ENCODE measurements around the gene SFI1. TPM values are rescaled to one million over a fixed set of nuclear protein-coding genes. Genes with fewer than 3 reads are reported as not detected.

Gene SFI1
- total and polyA plus RNA-seq, 4 donors: 3.1 to 16.2 (median 7.4) TPM

DNA sequence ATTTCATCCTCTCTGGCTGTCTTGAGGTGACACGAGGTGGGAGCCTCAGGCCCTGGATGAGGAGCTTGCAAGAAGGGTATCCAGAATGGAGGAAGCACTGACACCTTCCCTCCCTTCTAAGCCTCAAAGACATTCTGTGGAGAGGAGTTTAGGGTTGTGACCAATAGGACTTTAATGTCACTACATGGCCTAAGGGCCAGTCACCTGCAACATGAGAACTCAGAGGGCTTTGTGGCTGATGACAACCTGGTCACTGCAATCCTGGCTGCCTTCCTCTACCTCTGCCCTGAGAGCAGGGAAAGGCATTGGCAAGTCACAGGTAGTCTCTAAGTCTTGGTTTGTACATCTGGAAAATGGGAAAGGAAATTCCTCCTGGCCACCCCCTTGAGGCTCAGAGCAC lies 132.0 kb downstream of the SFI1 start:
- TF ChIP-seq TAF1 (conservative IDR thresholded peaks at IDR 0.05) (no peak), FOXA1 (IDR thresholded peaks at IDR 0.05) (no peak), GABPA (IDR thresholded peaks at IDR 0.05 in 1 of 2, conservative IDR thresholded peaks at IDR 0.05 in 1 of 2) (no peak), SP1 (IDR thresholded peaks at IDR 0.05) (no peak), HNF4G (IDR thresholded peaks at IDR 0.05) (no peak), YY1 (IDR thresholded peaks at IDR 0.05) (no peak), JUND (IDR thresholded peaks at IDR 0.05) (no peak), NR2F2 (IDR thresholded peaks at IDR 0.05) (no peak), RXRA (IDR thresholded peaks at IDR 0.05) (no peak), HNF4A (conservative IDR thresholded peaks at IDR 0.05) (no peak), EGR1 (IDR thresholded peaks at IDR 0.05; ENCODE audit: low read depth in 2 of 2) (no peak), FOXA2 (IDR thresholded peaks at IDR 0.05) (no peak), RAD21 (IDR thresholded peaks at IDR 0.05) (no peak)
- TF ChIP-seq, protein P1, sequence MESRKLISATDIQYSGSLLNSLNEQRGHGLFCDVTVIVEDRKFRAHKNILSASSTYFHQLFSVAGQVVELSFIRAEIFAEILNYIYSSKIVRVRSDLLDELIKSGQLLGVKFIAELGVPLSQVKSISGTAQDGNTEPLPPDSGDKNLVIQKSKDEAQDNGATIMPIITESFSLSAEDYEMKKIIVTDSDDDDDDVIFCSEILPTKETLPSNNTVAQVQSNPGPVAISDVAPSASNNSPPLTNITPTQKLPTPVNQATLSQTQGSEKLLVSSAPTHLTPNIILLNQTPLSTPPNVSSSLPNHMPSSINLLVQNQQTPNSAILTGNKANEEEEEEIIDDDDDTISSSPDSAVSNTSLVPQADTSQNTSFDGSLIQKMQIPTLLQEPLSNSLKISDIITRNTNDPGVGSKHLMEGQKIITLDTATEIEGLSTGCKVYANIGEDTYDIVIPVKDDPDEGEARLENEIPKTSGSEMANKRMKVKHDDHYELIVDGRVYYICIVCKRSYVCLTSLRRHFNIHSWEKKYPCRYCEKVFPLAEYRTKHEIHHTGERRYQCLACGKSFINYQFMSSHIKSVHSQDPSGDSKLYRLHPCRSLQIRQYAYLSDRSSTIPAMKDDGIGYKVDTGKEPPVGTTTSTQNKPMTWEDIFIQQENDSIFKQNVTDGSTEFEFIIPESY (IDR thresholded peaks at IDR 0.05): no peak
- TF ChIP-seq, protein P2, sequence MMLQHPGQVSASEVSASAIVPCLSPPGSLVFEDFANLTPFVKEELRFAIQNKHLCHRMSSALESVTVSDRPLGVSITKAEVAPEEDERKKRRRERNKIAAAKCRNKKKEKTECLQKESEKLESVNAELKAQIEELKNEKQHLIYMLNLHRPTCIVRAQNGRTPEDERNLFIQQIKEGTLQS (IDR thresholded peaks at IDR 0.05): no peak
- TF ChIP-seq, protein P3, sequence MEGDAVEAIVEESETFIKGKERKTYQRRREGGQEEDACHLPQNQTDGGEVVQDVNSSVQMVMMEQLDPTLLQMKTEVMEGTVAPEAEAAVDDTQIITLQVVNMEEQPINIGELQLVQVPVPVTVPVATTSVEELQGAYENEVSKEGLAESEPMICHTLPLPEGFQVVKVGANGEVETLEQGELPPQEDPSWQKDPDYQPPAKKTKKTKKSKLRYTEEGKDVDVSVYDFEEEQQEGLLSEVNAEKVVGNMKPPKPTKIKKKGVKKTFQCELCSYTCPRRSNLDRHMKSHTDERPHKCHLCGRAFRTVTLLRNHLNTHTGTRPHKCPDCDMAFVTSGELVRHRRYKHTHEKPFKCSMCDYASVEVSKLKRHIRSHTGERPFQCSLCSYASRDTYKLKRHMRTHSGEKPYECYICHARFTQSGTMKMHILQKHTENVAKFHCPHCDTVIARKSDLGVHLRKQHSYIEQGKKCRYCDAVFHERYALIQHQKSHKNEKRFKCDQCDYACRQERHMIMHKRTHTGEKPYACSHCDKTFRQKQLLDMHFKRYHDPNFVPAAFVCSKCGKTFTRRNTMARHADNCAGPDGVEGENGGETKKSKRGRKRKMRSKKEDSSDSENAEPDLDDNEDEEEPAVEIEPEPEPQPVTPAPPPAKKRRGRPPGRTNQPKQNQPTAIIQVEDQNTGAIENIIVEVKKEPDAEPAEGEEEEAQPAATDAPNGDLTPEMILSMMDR (IDR thresholded peaks at IDR 0.05; ENCODE audit: low read depth, low read length, missing input control): no peak
- TF ChIP-seq, protein P4, sequence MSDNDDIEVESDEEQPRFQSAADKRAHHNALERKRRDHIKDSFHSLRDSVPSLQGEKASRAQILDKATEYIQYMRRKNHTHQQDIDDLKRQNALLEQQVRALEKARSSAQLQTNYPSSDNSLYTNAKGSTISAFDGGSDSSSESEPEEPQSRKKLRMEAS (IDR thresholded peaks at IDR 0.05): no peak
- TF ChIP-seq, protein P5, sequence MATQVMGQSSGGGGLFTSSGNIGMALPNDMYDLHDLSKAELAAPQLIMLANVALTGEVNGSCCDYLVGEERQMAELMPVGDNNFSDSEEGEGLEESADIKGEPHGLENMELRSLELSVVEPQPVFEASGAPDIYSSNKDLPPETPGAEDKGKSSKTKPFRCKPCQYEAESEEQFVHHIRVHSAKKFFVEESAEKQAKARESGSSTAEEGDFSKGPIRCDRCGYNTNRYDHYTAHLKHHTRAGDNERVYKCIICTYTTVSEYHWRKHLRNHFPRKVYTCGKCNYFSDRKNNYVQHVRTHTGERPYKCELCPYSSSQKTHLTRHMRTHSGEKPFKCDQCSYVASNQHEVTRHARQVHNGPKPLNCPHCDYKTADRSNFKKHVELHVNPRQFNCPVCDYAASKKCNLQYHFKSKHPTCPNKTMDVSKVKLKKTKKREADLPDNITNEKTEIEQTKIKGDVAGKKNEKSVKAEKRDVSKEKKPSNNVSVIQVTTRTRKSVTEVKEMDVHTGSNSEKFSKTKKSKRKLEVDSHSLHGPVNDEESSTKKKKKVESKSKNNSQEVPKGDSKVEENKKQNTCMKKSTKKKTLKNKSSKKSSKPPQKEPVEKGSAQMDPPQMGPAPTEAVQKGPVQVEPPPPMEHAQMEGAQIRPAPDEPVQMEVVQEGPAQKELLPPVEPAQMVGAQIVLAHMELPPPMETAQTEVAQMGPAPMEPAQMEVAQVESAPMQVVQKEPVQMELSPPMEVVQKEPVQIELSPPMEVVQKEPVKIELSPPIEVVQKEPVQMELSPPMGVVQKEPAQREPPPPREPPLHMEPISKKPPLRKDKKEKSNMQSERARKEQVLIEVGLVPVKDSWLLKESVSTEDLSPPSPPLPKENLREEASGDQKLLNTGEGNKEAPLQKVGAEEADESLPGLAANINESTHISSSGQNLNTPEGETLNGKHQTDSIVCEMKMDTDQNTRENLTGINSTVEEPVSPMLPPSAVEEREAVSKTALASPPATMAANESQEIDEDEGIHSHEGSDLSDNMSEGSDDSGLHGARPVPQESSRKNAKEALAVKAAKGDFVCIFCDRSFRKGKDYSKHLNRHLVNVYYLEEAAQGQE (IDR thresholded peaks at IDR 0.05): no peak
- 92% methylated on average over 1 of the region's 1 CpG for WGBS
- H3K36me3 ChIP-seq (ENCODE audit: control insufficient read depth in 4 of 4, insufficient read depth in 3 of 4, low read depth in 1 of 4, low read length in 3 of 4): peaks cover 0 to 5% (median 0%) of the 10 kb centered on the region in 4 donors
- peak; percentile 33 for DNase-seq (ENCODE audit: low spot score)
- H3K9ac ChIP-seq (ENCODE audit: low read depth in 1 of 2, low read length in 2 of 2): no peak overlapping the region
- peaks cover 4 to 36% (median 16%) of the 10 kb centered on the region in 4 donors for H3K4me1 ChIP-seq (ENCODE audit: control insufficient read depth in 4 of 4, insufficient read depth in 4 of 4, low read length in 3 of 4)
- H3K27ac ChIP-seq (ENCODE audit: low read depth in 1 of 2, low read length in 2 of 2): no peak overlapping the region
- H3K27me3 ChIP-seq (ENCODE audit: control insufficient read depth in 4 of 4, insufficient read depth in 4 of 4, low read length in 3 of 4): no peaks in the 10 kb centered on the region
- no peak overlapping the region for H3K4me3 ChIP-seq (ENCODE audit: low read depth in 1 of 3, low read length in 3 of 3)
- no peaks in the 10 kb centered on the region for H3K9me3 ChIP-seq (ENCODE audit: control insufficient read depth in 4 of 4, low read length in 3 of 4)

All from liver (tissue), 9 donors.